Lung (tissue), 12 donors: ENCODE results near the gene KLHL6. TPM values are rescaled to one million over a fixed set of nuclear protein-coding genes. Genes with fewer than 3 reads are reported as not detected.
"Not testable (repeated sequence)": the region's sequence is repeated elsewhere in the genome, so short reads cannot be mapped to it uniquely, and the experiment has no call there.

Experiments used
- ATAC-seq: fragments of 200-7000 bp; cut with Tn5 transposase; one replicate; pipeline ENCODE4 v1.9.1; 2020; ENCODE audit warnings: moderate number of reproducible peaks; ENCODE audit not compliant: insufficient read depth, low FRiP score
- DNase-seq, 3 donors: peaks; one replicate each; pipeline ENCODE4 v3.0.0-alpha.2; 2013 to 2017
- H3K27ac ChIP-seq, 2 donors: one replicate each; pipeline ENCODE4 v1.5.1; 2013; ENCODE audit warnings: mild to moderate bottlenecking in 2 of 2, moderate library complexity in 2 of 2, control low read depth in 1 of 2, inconsistent platforms in 1 of 2, low read depth in 1 of 2, low read length in 1 of 2
- H3K27me3 ChIP-seq, 3 donors: one replicate each; pipeline ENCODE4 v1.5.1; 2013; ENCODE audit warnings: low read length in 2 of 3; ENCODE audit not compliant: control insufficient read depth in 3 of 3, insufficient read depth in 3 of 3
- H3K36me3 ChIP-seq, 4 donors: one replicate each; pipeline ENCODE4 v1.5.1; 2013; ENCODE audit warnings: low read length in 4 of 4, mild to moderate bottlenecking in 1 of 4, moderate library complexity in 1 of 4; ENCODE audit not compliant: control insufficient read depth in 4 of 4, insufficient read depth in 4 of 4
- H3K4me1 ChIP-seq, 5 donors: one replicate each; pipeline ENCODE4 v1.5.1; 2013; ENCODE audit warnings: low read length in 5 of 5, mild to moderate bottlenecking in 2 of 5, moderate library complexity in 1 of 5; ENCODE audit not compliant: control insufficient read depth in 5 of 5, insufficient read depth in 5 of 5
- H3K4me3 ChIP-seq: one replicate; pipeline ENCODE4 v1.5.1; 2013; ENCODE audit warnings: mild to moderate bottlenecking, control low read depth, moderate library complexity
- H3K9ac ChIP-seq, 2 donors: one replicate each; pipeline ENCODE4 v1.5.1; 2013; ENCODE audit warnings: low read length in 2 of 2, control low read depth in 1 of 2; ENCODE audit not compliant: insufficient read depth in 1 of 2
- H3K9me3 ChIP-seq, 4 donors: one replicate each; pipeline ENCODE4 v1.5.1; 2013; ENCODE audit warnings: low read length in 3 of 4, mild to moderate bottlenecking in 1 of 4, moderate library complexity in 1 of 4; ENCODE audit not compliant: control insufficient read depth in 4 of 4, insufficient read depth in 3 of 4
- WGBS, 2 donors: extraction: QIAGEN DNeasy Blood & Tissue Kit; methylation state at CpG; one replicate each; pipeline ENCODE4 v1.1.7; 2013; 5-methylcytosine and 5-hydroxymethylcytosine counted together
- polyA plus RNA-seq, 2 donors: library from polyadenylated mRNA; stranded (reverse); fragments of 200-250 nt; gene quantifications; one replicate each; pipeline ENCODE4 v1.2.1, GENCODE V29; 2013
- total RNA-seq, 2 donors: library from RNA; depleted of rRNA in 1 of 2; stranded (reverse); fragments of >200 nt in 1 of 2; gene quantifications; one replicate each; pipeline ENCODE4 v1.2.1, GENCODE V29; 2014 to 2021
- TF ChIP-seq, protein P1 (sequence below): IDR thresholded peaks from 2 replicates; pipeline ENCODE4 v1.5.1; 2012; ENCODE audit warnings: mild to moderate bottlenecking; ENCODE audit errors: control extremely low read depth, extremely low read depth
- donor health status: control.
- donor health status: control.
- donor health status: Bipolar disorder and iron deficiency.
- donor health status: healthy.
- donor health status: DM: yes; HTN: yes; CAD: no.

Gene KLHL6
- total and polyA plus RNA-seq, 4 donors: 3.4 to 18.0 (median 14.1) TPM

GRCh38 chr3:183529717-183530116 lies 25.8 kb downstream of the KLHL6 start:
- TF ChIP-seq, protein P1, sequence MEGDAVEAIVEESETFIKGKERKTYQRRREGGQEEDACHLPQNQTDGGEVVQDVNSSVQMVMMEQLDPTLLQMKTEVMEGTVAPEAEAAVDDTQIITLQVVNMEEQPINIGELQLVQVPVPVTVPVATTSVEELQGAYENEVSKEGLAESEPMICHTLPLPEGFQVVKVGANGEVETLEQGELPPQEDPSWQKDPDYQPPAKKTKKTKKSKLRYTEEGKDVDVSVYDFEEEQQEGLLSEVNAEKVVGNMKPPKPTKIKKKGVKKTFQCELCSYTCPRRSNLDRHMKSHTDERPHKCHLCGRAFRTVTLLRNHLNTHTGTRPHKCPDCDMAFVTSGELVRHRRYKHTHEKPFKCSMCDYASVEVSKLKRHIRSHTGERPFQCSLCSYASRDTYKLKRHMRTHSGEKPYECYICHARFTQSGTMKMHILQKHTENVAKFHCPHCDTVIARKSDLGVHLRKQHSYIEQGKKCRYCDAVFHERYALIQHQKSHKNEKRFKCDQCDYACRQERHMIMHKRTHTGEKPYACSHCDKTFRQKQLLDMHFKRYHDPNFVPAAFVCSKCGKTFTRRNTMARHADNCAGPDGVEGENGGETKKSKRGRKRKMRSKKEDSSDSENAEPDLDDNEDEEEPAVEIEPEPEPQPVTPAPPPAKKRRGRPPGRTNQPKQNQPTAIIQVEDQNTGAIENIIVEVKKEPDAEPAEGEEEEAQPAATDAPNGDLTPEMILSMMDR: no peak
- peaks cover 0 to 7% (median 0%) of the 10 kb centered on the region in 5 donors for H3K4me1 ChIP-seq
- peak overlapping the region in 1 of 2 donors; percentile 21 for H3K27ac ChIP-seq
- peaks cover 0 to 17% (median 0%) of the 10 kb centered on the region in 3 donors for H3K27me3 ChIP-seq
- no peak overlapping the region for H3K9ac ChIP-seq
- ATAC-seq (no peak), DNase-seq (no peak)
- peaks cover 0 to 5% (median 0%) of the 10 kb centered on the region in 4 donors for H3K36me3 ChIP-seq
- H3K9me3 ChIP-seq: no peaks in the 10 kb centered on the region
- no peak overlapping the region for H3K4me3 ChIP-seq
- 84 to 85% methylated on average over 7 of the region's 7 CpGs for WGBS, 2 donors

- 90 to 95% methylated on average over 1 of the region's 1 CpG for WGBS, 2 donors
- no peak overlapping the region for H3K27ac ChIP-seq
These were observed 26.3 kb downstream of the KLHL6 start for GRCh38 chr3:183529185-183529584.

GRCh38 chr3:183528758-183529157 lies 26.7 kb downstream of the KLHL6 start:
- H3K4me1 ChIP-seq: not testable (repeated sequence)
- H3K27me3 ChIP-seq: peaks cover 0 to 17% (median 0%) of the 10 kb centered on the region in 3 donors
- 96 to 97% methylated on average over 6 of the region's 6 CpGs for WGBS, 2 donors

More at GRCh38 chr3:183529185-183529584, 26.3 kb downstream of the KLHL6 start:
- no peak overlapping the region for H3K4me3 ChIP-seq
- H3K9me3 ChIP-seq: no peaks in the 10 kb centered on the region
- peaks cover 0 to 7% (median 0%) of the 10 kb centered on the region in 5 donors for H3K4me1 ChIP-seq
- TF ChIP-seq, protein P1: no peak
- no peak overlapping the region for H3K9ac ChIP-seq
- H3K27me3 ChIP-seq: peaks cover 0 to 17% (median 0%) of the 10 kb centered on the region in 3 donors
- DNase-seq (no peak), ATAC-seq (no peak)
- H3K36me3 ChIP-seq: peaks cover 0 to 5% (median 0%) of the 10 kb centered on the region in 4 donors

GRCh38 chr3:183527428-183528379 lies 27.8 kb downstream of the KLHL6 start:
- Histone ChIP-seq H3K9ac (no peak overlapping the region), H3K27ac (peak overlapping the region in 1 of 2 donors; percentile 8)
- TF ChIP-seq, protein P1: no peak

More at GRCh38 chr3:183528758-183529157, 26.7 kb downstream of the KLHL6 start:
- not testable (repeated sequence) for H3K4me3 ChIP-seq, H3K27ac ChIP-seq, H3K9ac ChIP-seq, DNase-seq, ATAC-seq, H3K36me3 ChIP-seq, H3K9me3 ChIP-seq

More at GRCh38 chr3:183527428-183528379, 27.8 kb downstream of the KLHL6 start:
- no peaks in the 10 kb centered on the region for H3K9me3 ChIP-seq
- peaks cover 0 to 12% (median 0%) of the 10 kb centered on the region in 3 donors for H3K27me3 ChIP-seq
- ATAC-seq (no peak), DNase-seq (no peak)
- H3K36me3 ChIP-seq: peaks cover 0 to 5% (median 0%) of the 10 kb centered on the region in 4 donors
- peaks cover 0 to 3% (median 0%) of the 10 kb centered on the region in 5 donors for H3K4me1 ChIP-seq
- no peak overlapping the region for H3K4me3 ChIP-seq
- 88 to 91% methylated on average over 12 of the region's 12 CpGs for WGBS, 2 donors
